NCI-H446 (cell line): ENCODE data around the gene REEP1.
A peak's percentile ranks its signal among the peaks of the same experiment; 100 is the strongest.

ENCODE experiments used
- DNase-seq, 2 experiments: peaks; one replicate each; lab custom pipeline; 2025; lab: John Stamatoyannopoulos, UW

Gene REEP1

GRCh38 chr2:86337244-86337835, at the start of gene REEP1:
Gene REEP1, minus strand, starts transcription at chr2:86337626. Its CDS starts 116 bp downstream, at chr2:86337510.
- DNase-seq = peak in 1 of 2 experiments; percentile 19

- no peak for DNase-seq
These were observed 46.4 kb upstream of the REEP1 start for GRCh38 chr2:86383844-86384243.

- no peak for DNase-seq
These were observed 45.3 kb upstream of the REEP1 start for GRCh38 chr2:86382698-86383097.

- DNase-seq = no peak
These were observed 44.7 kb upstream of the REEP1 start for GRCh38 chr2:86382108-86382507.

GRCh38 chr2:86378469-86378868, 41.0 kb upstream of the REEP1 start:
- no peak for DNase-seq

GRCh38 chr2:86375623-86376022, 38.2 kb upstream of the REEP1 start:
- DNase-seq = no peak

- DNase-seq = peak in 1 of 2 experiments; percentile 68
These were observed 35.4 kb upstream of the REEP1 start for GRCh38 chr2:86372641-86373502.

GRCh38 chr2:86372133-86372532, 34.7 kb upstream of the REEP1 start:
- no peak for DNase-seq

- no peak for DNase-seq
These were observed 34.1 kb upstream of the REEP1 start for GRCh38 chr2:86371527-86371926.

- DNase-seq = no peak
These were observed 33.2 kb upstream of the REEP1 start for GRCh38 chr2:86370579-86370978.

GRCh38 chr2:86368161-86368824, 30.9 kb upstream of the REEP1 start:
- peak in 1 of 2 experiments; percentile 25 for DNase-seq

GRCh38 chr2:86367499-86367777, 30.0 kb upstream of the REEP1 start:
- DNase-seq = no peak

- DNase-seq = no peak
These were observed 29.4 kb upstream of the REEP1 start for GRCh38 chr2:86366651-86367498.

GRCh38 chr2:86364894-86365293, 27.5 kb upstream of the REEP1 start:
- DNase-seq = no peak

- no peak for DNase-seq
These were observed 23.4 kb upstream of the REEP1 start for GRCh38 chr2:86360776-86361175.

- no peak for DNase-seq
These were observed 21.5 kb upstream of the REEP1 start for GRCh38 chr2:86358957-86359356.

- no peak for DNase-seq
These were observed 20.1 kb upstream of the REEP1 start for GRCh38 chr2:86357392-86357963.

GRCh38 chr2:86352727-86353221, 15.3 kb upstream of the REEP1 start:
- no peak for DNase-seq

GRCh38 chr2:86352137-86352726, 14.8 kb upstream of the REEP1 start:
- DNase-seq = no peak

- DNase-seq = no peak
These were observed 13.3 kb upstream of the REEP1 start for GRCh38 chr2:86350751-86351150.

GRCh38 chr2:86347401-86347800, 10.0 kb upstream of the REEP1 start:
- no peak for DNase-seq
